A549 (cell line): Measurements from ENCODE around the gene EIF4E. TPM values are rescaled to one million over a fixed set of nuclear protein-coding genes. Genes with fewer than 3 reads are reported as not detected.

Source experiments
- ATAC-seq, 2 experiments: fragments of 200-7000 bp in 1 of 2; fragments of >200 bp in 1 of 2; cut with Nextera tagmentation in 1 of 2; cut with Tn5 transposase in 1 of 2; 3 replicates each; pipeline versions ENCODE4 v1.8.0 to v1.9.1; 2018 to 2020; ENCODE audit warnings: mild to moderate bottlenecking in 1 of 2, moderate library complexity in 1 of 2
- CTCF ChIA-PET: fragments of 300-600 bp; sonication (Branson Sonifier 250); formaldehyde crosslinking; extraction: SDS; loops from one replicate; lab custom pipeline; 2021; ENCODE audit warnings: antibody characterized with exemption, inconsistent platforms; lab: Yijun Ruan, JAX
- POLR2A ChIA-PET: fragments of 350-600 bp; formaldehyde crosslinking; extraction: SDS; loops from one replicate; lab custom pipeline; 2021; ENCODE audit warnings: antibody characterized with exemption, inconsistent platforms; lab: Yijun Ruan, JAX
- DNase-seq, 2 experiments: peaks; one replicate each; pipeline versions ENCODE4 v3.0.0 to v3.0.0-alpha.2; 2011 to 2016; ENCODE audit warnings: low read depth in 1 of 2, low spot score in 1 of 2
- FAIRE-seq: peaks from 2 replicates; lab custom pipeline; 2011; peaks lifted over from hg19 to GRCh38; lab: Jason Lieb, UNC
- H3K27ac ChIP-seq, 2 experiments: fragments of >200 bp; sonication (Bioruptor Twin); formaldehyde crosslinking; 3 replicates each; pipeline ENCODE4 v1.5.1; 2016 to 2017
- H3K4me1 ChIP-seq: fragments of >200 bp; sonication (Bioruptor Twin); formaldehyde crosslinking; 3 replicates; pipeline ENCODE4 v1.6.1; 2016
- H3K4me2 ChIP-seq: fragments of >200 bp; sonication (Bioruptor Twin); formaldehyde crosslinking; 3 replicates; pipeline ENCODE4 v1.6.1; 2016
- H3K4me3 ChIP-seq: fragments of >200 bp; sonication (Bioruptor Twin); formaldehyde crosslinking; 3 replicates; pipeline ENCODE4 v1.5.1; 2016
- H3K9me3 ChIP-seq: fragments of >200 bp; sonication (Bioruptor Twin); formaldehyde crosslinking; 3 replicates; pipeline ENCODE4 v1.6.1; 2016
- CBX8 ChIP-seq: fragments of 200-600 bp; sonication (generic); IDR thresholded peaks from 2 replicates; pipeline ENCODE4 v1.6.1; 2016
- CEBPB ChIP-seq, 2 experiments: fragments of >200 bp in 1 of 2; sonication (Bioruptor Twin) in 1 of 2; formaldehyde crosslinking in 1 of 2; IDR thresholded peaks; 2 replicates each; pipeline ENCODE4 v1.6.1; 2012 to 2016
- CHD4 ChIP-seq: fragments of 200-600 bp; sonication (generic); IDR thresholded peaks from 2 replicates; pipeline ENCODE4 v1.6.1; 2016; ENCODE audit warnings: antibody characterized with exemption, mild to moderate bottlenecking, borderline replicate concordance
- EHMT2 ChIP-seq: fragments of 200-600 bp; sonication (generic); IDR thresholded peaks from 2 replicates; pipeline ENCODE4 v1.6.1; 2016; ENCODE audit warnings: antibody characterized with exemption, low read depth, mild to moderate bottlenecking, moderate library complexity
- EP300 ChIP-seq, 2 experiments: fragments of >200 bp; sonication (Bioruptor Twin); formaldehyde crosslinking; IDR thresholded peaks; 2 replicates in 1 of 2; 3 replicates in 1 of 2; pipeline ENCODE4 v1.6.1; 2016 to 2017
- ESRRA ChIP-seq: fragments of 150-350 bp; IDR thresholded peaks from 2 replicates; pipeline ENCODE4 v1.6.1; 2014; ENCODE audit warnings: mild to moderate bottlenecking, low read length, borderline replicate concordance
- FOSL2 ChIP-seq, 2 experiments: fragments of 450-650 bp in 1 of 2; fragments of >200 bp in 1 of 2; sonication (Bioruptor Twin) in 1 of 2; formaldehyde crosslinking; IDR thresholded peaks; 2 replicates each; pipeline versions ENCODE4 v1.5.0 to v1.6.1; 2016 to 2020; ENCODE audit warnings: mild to moderate bottlenecking in 1 of 2, moderate library complexity in 1 of 2
- FOXS1 ChIP-seq: fragments of 250-450 bp; sonication (Bioruptor Pico); IDR thresholded peaks from 2 replicates; pipeline ENCODE4 v1.5.0; 2020; ENCODE audit warnings: mild to moderate bottlenecking, moderate library complexity
- HDAC2 ChIP-seq: fragments of 200-600 bp; sonication (generic); IDR thresholded peaks from 2 replicates; pipeline ENCODE4 v1.6.1; 2016
- HOXB13 ChIP-seq: fragments of 250-450 bp; sonication (Bioruptor Pico); IDR thresholded peaks from 2 replicates; pipeline ENCODE4 v1.5.0; 2020; ENCODE audit warnings: low read depth, mild to moderate bottlenecking, moderate library complexity
- HOXB5 ChIP-seq: fragments of 250-450 bp; sonication (Bioruptor Pico); IDR thresholded peaks from 2 replicates; pipeline ENCODE4 v1.5.0; 2020; ENCODE audit warnings: mild to moderate bottlenecking, moderate library complexity
- JUN ChIP-seq, 2 experiments: fragments of >200 bp; sonication (Bioruptor Twin); formaldehyde crosslinking; IDR thresholded peaks; 2 replicates in 1 of 2; 3 replicates in 1 of 2; pipeline ENCODE4 v1.6.1; 2016 to 2017
- KDM1A ChIP-seq: fragments of 200-600 bp; sonication (generic); IDR thresholded peaks from 2 replicates; pipeline ENCODE4 v1.6.1; 2016; ENCODE audit warnings: low read depth, mild to moderate bottlenecking
- KDM5A ChIP-seq: fragments of 200-600 bp; sonication (generic); IDR thresholded peaks from 2 replicates; pipeline ENCODE4 v1.6.1; 2016; ENCODE audit warnings: antibody characterized with exemption, mild to moderate bottlenecking
- MAFK ChIP-seq: fragments of 450-650 bp; IDR thresholded peaks from 2 replicates; pipeline ENCODE4 v1.6.1; 2014; ENCODE audit not compliant: partially characterized antibody
- NFE2L2 ChIP-seq: fragments of 150-350 bp; conservative IDR thresholded peaks from 2 replicates; pipeline ENCODE4 v1.6.1; 2014; ENCODE audit warnings: low read length
- NPAS2 ChIP-seq: fragments of 250-450 bp; sonication (Bioruptor Pico); IDR thresholded peaks from 2 replicates; pipeline ENCODE4 v1.8.0; 2022; ENCODE audit warnings: mild to moderate bottlenecking, moderate library complexity, borderline replicate concordance
- NR3C1 ChIP-seq: fragments of >200 bp; sonication (Bioruptor Twin); formaldehyde crosslinking; IDR thresholded peaks from 3 replicates; pipeline ENCODE4 v1.6.1; 2017
- POLR2A ChIP-seq: IDR thresholded peaks from 2 replicates; pipeline ENCODE4 v1.6.1; 2012; ENCODE audit warnings: mild to moderate bottlenecking, low read length
- POLR2AphosphoS2 ChIP-seq: conservative IDR thresholded peaks from 2 replicates; pipeline ENCODE4 v1.6.1; 2012; ENCODE audit warnings: low read length, improper control_type of control experiment, inconsistent platforms
- RCOR1 ChIP-seq: fragments of 150-350 bp; IDR thresholded peaks from 2 replicates; pipeline ENCODE4 v1.6.1; 2014; ENCODE audit warnings: antibody characterized with exemption, low read length, low read depth
- RFX5 ChIP-seq: fragments of 450-650 bp; IDR thresholded peaks from 2 replicates; pipeline ENCODE4 v1.7.1; 2014; ENCODE audit warnings: antibody characterized with exemption, mild to moderate bottlenecking, moderate library complexity
- SMC3 ChIP-seq: fragments of >200 bp; sonication (Bioruptor Twin); formaldehyde crosslinking; IDR thresholded peaks from 3 replicates; pipeline ENCODE4 v1.6.1; 2018; ENCODE audit warnings: inconsistent platforms
- TFCP2L1 ChIP-seq: fragments of 250-450 bp; sonication (Bioruptor Pico); IDR thresholded peaks from 2 replicates; pipeline ENCODE4 v1.5.0; 2021; ENCODE audit warnings: mild to moderate bottlenecking
- ZC3H11A ChIP-seq: fragments of 450-650 bp; IDR thresholded peaks from 2 replicates; pipeline ENCODE4 v1.6.1; 2014; ENCODE audit warnings: antibody characterized with exemption, mild to moderate bottlenecking
- ZFP36 ChIP-seq: fragments of 450-650 bp; IDR thresholded peaks from 2 replicates; pipeline ENCODE4 v1.6.1; 2014; ENCODE audit warnings: borderline replicate concordance; ENCODE audit not compliant: partially characterized antibody
- WGBS: methylation state at CpG from one replicate; pipeline ENCODE4 v1.1.6; 2017; ENCODE audit errors: missing lambda C conversion rate; 5-methylcytosine and 5-hydroxymethylcytosine counted together
- polyA plus RNA-seq, 4 experiments: library from polyadenylated mRNA; depleted of rRNA in 3 of 4; stranded (reverse); fragments of >200 nt; fragmentation: RNase III in 1 of 4; extraction: RNeasy Plus Mini Kit Qiagen cat#74134 plus additional on column Dnase treatment in 1 of 4; gene quantifications; 2 replicates in 3 of 4; 3 replicates in 1 of 4; pipeline ENCODE4 v1.2.3, GENCODE V29; 2011 to 2017
- TF ChIP-seq, protein P1 (sequence below): IDR thresholded peaks from 2 replicates; pipeline ENCODE4 v1.6.1; 2012; ENCODE audit warnings: low read depth, borderline replicate concordance
- TF ChIP-seq, protein P2 (sequence below): IDR thresholded peaks from 2 replicates; pipeline ENCODE4 v1.6.1; 2012

The EIF4E gene
- polyA plus RNA-seq, 2 of the 4 experiments (the other 2 are of a cell fraction), result 147 to 165 TPM

DNA sequence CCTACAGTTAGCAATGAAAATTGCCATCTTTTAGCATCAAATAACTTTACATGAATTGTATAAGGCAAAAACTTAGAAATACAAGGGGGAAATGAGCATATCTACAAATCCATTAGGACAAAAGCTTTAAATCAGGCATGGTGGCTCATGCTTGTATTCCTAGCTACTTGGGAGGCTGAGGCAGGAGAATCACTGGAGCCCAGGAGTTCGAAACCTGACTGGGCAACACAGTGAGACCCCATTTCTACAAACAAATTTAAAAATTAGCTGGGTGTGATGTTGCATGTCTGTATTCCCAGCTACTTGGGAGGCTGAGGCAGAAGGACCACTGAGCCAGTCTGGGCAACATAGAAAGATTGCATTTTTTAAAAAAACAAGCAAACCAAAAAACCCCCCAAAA lies 61.3 kb downstream of the EIF4E start:
- Histone ChIP-seq H3K27ac (no peak overlapping the region), H3K9me3 (no peaks in the 10 kb centered on the region), H3K4me1 (0 out of 3 replicates have a peak, but pooled peaks cover 5% of the 10 kb centered on the region), H3K4me3 (no peak overlapping the region), H3K4me2 (no peak overlapping the region)
- WGBS, result 71% methylated on average over 1 of the region's 1 CpG
- FAIRE-seq (no peak), ATAC-seq (no peak), DNase-seq (no peak)
- ChIA-PET CTCF (interaction anchor here (0.7 to 0.9 kb wide), 2 partner anchors 19 to 188 kb away, joined by 3 read pairs; no protein-coding TSS in a partner anchor), POLR2A (no interaction called here)
- TF ChIP-seq CHD4, result no peak
- TF ChIP-seq HDAC2, result no peak
- TF ChIP-seq NR3C1, result no peak
- TF ChIP-seq KDM5A, result no peak
- no peak for TF ChIP-seq HOXB5 (CRISPR knock-in tag)
- TF ChIP-seq NPAS2 (CRISPR knock-in tag), result no peak
- no peak for TF ChIP-seq ZC3H11A
- no peak for TF ChIP-seq FOSL2 (IDR thresholded peaks at IDR 0.05)
- no peak for TF ChIP-seq FOSL2 (CRISPR knock-in tag; IDR thresholded peaks at IDR 0.05)
- no peak for TF ChIP-seq RFX5
- no peak for TF ChIP-seq POLR2A
- no peak for TF ChIP-seq CBX8
- no peak for TF ChIP-seq ZFP36
- TF ChIP-seq ESRRA, result no peak

DNA sequence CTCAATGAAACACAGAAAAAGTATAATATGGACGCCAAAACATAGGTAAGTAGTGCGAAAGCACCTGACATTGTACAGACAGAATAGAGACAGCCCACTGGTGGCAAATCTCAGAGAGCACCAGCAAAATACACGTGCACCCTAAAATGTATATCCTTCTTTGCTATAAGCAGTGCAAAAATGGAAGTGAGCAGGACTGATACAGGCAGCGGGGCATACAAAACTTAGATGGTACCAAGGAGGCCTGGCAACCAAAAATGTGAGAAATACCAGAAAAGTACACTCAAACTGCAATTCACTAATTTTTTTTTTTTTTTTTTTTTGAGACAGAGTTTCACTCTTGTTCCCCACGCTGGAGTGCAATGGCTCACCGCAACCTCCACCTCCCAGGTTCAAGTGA lies 63.9 kb downstream of the EIF4E start:
- ATAC-seq (no peak), DNase-seq (no peak), FAIRE-seq (no peak)
- H3K27ac ChIP-seq, result no peak overlapping the region
- no peak overlapping the region for H3K4me2 ChIP-seq
- CTCF ChIA-PET, result no interaction called here
- H3K9me3 ChIP-seq, result no peaks in the 10 kb centered on the region
- POLR2A ChIA-PET, result no interaction called here
- TF ChIP-seq POLR2AphosphoS2, result no peak
- TF ChIP-seq SMC3, result no peak
- no peak for TF ChIP-seq EHMT2
- TF ChIP-seq, protein P1, sequence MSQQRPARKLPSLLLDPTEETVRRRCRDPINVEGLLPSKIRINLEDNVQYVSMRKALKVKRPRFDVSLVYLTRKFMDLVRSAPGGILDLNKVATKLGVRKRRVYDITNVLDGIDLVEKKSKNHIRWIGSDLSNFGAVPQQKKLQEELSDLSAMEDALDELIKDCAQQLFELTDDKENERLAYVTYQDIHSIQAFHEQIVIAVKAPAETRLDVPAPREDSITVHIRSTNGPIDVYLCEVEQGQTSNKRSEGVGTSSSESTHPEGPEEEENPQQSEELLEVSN, result no peak
- TF ChIP-seq KDM5A, result no peak
- TF ChIP-seq POLR2A, result no peak
- H3K4me3 ChIP-seq, result no peak overlapping the region
- H3K4me1 ChIP-seq, result no peaks in the 10 kb centered on the region
- 90% methylated on average over 6 of the region's 6 CpGs for WGBS

DNA sequence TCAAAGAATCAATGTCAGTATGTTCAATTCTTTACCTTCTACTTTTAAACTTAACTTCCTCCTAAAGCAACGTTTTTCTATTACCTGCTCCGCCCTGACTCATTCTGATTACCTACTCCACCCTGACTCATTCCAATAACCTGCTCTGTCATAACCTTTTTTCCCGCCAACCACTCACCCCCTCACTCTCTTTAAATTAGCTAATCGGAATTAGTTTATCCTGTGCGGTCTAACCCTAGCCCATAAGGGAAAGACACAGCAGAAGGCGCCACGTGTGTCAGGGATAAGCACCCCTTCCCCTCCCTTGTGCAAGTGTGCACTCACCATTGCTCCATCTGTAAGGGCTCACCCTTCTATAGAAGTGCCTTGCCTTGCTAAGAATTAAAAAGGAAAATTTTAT lies 64.4 kb downstream of the EIF4E start:
- ChIA-PET CTCF (no interaction called here), POLR2A (no interaction called here)
- TF ChIP-seq CHD4 (no peak), EP300 (IDR thresholded peaks at IDR 0.05) (no peak), MAFK (no peak), FOXS1 (CRISPR knock-in tag) (no peak), EHMT2 (no peak), CBX8 (no peak), HOXB13 (CRISPR knock-in tag) (no peak), NFE2L2 (no peak), NR3C1 (no peak), FOSL2 (IDR thresholded peaks at IDR 0.05) (no peak), FOSL2 (CRISPR knock-in tag; IDR thresholded peaks at IDR 0.05) (no peak), RCOR1 (no peak), KDM1A (no peak), JUN (IDR thresholded peaks at IDR 0.05) (no peak), HOXB5 (CRISPR knock-in tag) (no peak), TFCP2L1 (no peak), CEBPB (IDR thresholded peaks at IDR 0.05) (no peak)
- TF ChIP-seq, protein P2, sequence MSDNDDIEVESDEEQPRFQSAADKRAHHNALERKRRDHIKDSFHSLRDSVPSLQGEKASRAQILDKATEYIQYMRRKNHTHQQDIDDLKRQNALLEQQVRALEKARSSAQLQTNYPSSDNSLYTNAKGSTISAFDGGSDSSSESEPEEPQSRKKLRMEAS, result no peak
- ATAC-seq (no peak), FAIRE-seq (no peak), DNase-seq (no peak)
- WGBS, result 69% methylated on average over 7 of the region's 7 CpGs
- H3K4me1 ChIP-seq, result no peaks in the 10 kb centered on the region
- H3K4me3 ChIP-seq, result no peak overlapping the region
- H3K27ac ChIP-seq, result no peak overlapping the region
- H3K4me2 ChIP-seq, result no peak overlapping the region
- H3K9me3 ChIP-seq, result no peaks in the 10 kb centered on the region
